Measurements from ENCODE around the gene EML6. TPM values are rescaled to one million over a fixed set of nuclear protein-coding genes. Genes with fewer than 3 reads are reported as not detected.
"Not testable (repeated sequence)": the region's sequence is repeated elsewhere in the genome, so short reads cannot be mapped to it uniquely, and the experiment has no call there.

The EML6 gene
- total and polyA plus RNA-seq, 2 experiments from 2014 or later = 2.7 to 6.2 TPM

DNA sequence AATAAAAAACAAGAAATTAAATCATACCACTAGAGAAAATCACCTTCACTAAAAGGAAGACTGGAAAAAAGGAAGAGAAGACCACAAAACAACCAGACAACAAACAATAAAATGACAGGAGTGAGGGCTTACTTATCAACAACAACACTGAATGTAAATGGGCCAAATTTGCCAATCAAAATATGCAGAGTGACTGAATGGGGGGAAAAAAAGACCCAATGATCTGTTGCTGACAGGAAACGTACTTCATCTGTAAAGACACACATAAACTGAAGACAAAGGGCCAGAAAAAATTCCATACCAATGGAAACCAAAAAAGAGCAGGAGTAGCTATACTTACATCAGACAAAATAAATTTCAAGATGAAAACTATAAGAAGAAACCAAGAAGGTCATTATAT lies 25.5 kb upstream of the EML6 start (continued):
- TF ChIP-seq, protein P1, sequence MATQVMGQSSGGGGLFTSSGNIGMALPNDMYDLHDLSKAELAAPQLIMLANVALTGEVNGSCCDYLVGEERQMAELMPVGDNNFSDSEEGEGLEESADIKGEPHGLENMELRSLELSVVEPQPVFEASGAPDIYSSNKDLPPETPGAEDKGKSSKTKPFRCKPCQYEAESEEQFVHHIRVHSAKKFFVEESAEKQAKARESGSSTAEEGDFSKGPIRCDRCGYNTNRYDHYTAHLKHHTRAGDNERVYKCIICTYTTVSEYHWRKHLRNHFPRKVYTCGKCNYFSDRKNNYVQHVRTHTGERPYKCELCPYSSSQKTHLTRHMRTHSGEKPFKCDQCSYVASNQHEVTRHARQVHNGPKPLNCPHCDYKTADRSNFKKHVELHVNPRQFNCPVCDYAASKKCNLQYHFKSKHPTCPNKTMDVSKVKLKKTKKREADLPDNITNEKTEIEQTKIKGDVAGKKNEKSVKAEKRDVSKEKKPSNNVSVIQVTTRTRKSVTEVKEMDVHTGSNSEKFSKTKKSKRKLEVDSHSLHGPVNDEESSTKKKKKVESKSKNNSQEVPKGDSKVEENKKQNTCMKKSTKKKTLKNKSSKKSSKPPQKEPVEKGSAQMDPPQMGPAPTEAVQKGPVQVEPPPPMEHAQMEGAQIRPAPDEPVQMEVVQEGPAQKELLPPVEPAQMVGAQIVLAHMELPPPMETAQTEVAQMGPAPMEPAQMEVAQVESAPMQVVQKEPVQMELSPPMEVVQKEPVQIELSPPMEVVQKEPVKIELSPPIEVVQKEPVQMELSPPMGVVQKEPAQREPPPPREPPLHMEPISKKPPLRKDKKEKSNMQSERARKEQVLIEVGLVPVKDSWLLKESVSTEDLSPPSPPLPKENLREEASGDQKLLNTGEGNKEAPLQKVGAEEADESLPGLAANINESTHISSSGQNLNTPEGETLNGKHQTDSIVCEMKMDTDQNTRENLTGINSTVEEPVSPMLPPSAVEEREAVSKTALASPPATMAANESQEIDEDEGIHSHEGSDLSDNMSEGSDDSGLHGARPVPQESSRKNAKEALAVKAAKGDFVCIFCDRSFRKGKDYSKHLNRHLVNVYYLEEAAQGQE (IDR thresholded peaks at IDR 0.05; ENCODE audit: unreplicated experiment) = no peak
- TF ChIP-seq ZNF114 (CRISPR knock-in tag; IDR thresholded peaks at IDR 0.05) = no peak
- TF ChIP-seq NANOG (IDR thresholded peaks at IDR 0.05; ENCODE audit: borderline replicate concordance) = no peak
- no peak for TF ChIP-seq POLR2AphosphoS5 (IDR thresholded peaks at IDR 0.05; ENCODE audit: low read depth)

DNA sequence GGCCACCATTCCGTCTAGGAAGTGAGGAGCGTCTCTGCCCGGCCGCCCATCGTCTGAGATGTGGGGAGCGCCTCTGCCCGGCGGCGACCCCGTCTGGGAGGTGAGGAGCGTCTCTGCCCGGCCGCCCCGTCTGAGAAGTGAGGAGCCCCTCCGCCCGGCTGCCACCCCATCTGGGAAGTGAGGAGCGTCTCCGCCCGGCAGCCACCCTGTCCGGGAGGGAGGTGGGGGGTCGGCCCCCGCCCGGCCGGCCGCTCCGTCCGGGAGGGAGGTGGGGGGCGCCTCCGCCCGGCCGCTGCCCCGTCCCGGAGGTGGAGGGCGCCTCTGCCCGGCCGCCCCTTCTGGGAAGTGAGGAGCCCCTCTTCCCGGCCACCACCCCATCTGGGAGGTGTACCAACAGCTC lies 24.5 kb upstream of the EML6 start:
- not testable (repeated sequence) for H3K4me2 ChIP-seq; ATAC-seq; H3K79me2 ChIP-seq (replicated peaks; ENCODE audit: insufficient read depth); H2AFZ ChIP-seq; H3K4me1 ChIP-seq (ENCODE audit: insufficient read depth); H3F3A ChIP-seq (replicated peaks; ENCODE audit: low read depth); H3K36me3 ChIP-seq (ENCODE audit: insufficient read depth); H3K27ac Mint-ChIP-seq; H3K9me2 ChIP-seq (ENCODE audit: insufficient read depth); H4K20me1 ChIP-seq (replicated peaks; ENCODE audit: insufficient read depth); H3K36me3 Mint-ChIP-seq (ENCODE audit: low read depth); DNase-seq (ENCODE audit: low spot score); H3K4me1 Mint-ChIP-seq; H3K27ac ChIP-seq (ENCODE audit: low read depth); H3K4me3 Mint-ChIP-seq; H3K27me3 ChIP-seq (ENCODE audit: insufficient read depth); H3K27me3 Mint-ChIP-seq (ENCODE audit: insufficient read depth, low read depth, poor library complexity); H3K4me3 ChIP-seq
- peaks cover 19% of the 10 kb centered on the region for H3K9me3 Mint-ChIP-seq

DNA sequence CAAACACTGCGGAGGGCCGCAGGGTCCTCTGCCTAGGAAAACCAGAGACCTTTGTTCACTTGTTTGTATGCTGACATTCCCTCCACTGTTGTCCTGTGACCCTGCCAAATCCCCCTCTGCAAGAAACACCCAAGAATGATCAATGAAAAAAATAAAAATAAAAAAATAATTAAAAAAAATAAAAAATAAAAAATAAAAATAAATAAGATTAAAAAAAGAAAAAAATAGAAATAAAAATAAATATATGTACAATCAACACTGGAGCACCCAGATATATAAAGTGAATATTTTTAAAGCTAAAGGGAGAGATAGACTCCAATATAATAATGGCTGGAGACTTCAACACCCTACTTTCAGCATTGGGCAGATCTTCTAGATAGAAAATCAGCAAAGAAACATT lies 23.8 kb upstream of the EML6 start:
- Histone ChIP-seq H4K20me1 (replicated peaks; ENCODE audit: insufficient read depth) (no peaks in the 10 kb centered on the region), H3K4me2 (no peak overlapping the region), H3K79me2 (replicated peaks; ENCODE audit: insufficient read depth) (no peaks in the 10 kb centered on the region), H3K9me2 (ENCODE audit: insufficient read depth) (no peaks in the 10 kb centered on the region), H3K27ac (ENCODE audit: low read depth) (no peak overlapping the region), H3K4me3 (no peak overlapping the region), H2AFZ (no peak overlapping the region), H3K36me3 (ENCODE audit: insufficient read depth) (no peaks in the 10 kb centered on the region), H3F3A (replicated peaks; ENCODE audit: low read depth) (no peaks in the 10 kb centered on the region), H3K4me1 (ENCODE audit: insufficient read depth) (no peaks in the 10 kb centered on the region), H3K27me3 (ENCODE audit: insufficient read depth) (no peaks in the 10 kb centered on the region)
- ATAC-seq (no peak), DNase-seq (ENCODE audit: low spot score) (no peak)
- Mint-ChIP-seq H3K36me3 (ENCODE audit: low read depth) (peaks cover 7% of the 10 kb centered on the region), H3K4me1 (no peaks in the 10 kb centered on the region), H3K27ac (no peak overlapping the region), H3K9me3 (peaks cover 19% of the 10 kb centered on the region), H3K27me3 (ENCODE audit: insufficient read depth, low read depth, poor library complexity) (peaks cover 2% of the 10 kb centered on the region), H3K4me3 (no peak overlapping the region)
- TF ChIP-seq EZH2 (IDR thresholded peaks at IDR 0.05; ENCODE audit: low read depth, unreplicated experiment) = no peak
- TF ChIP-seq CREB1 (CRISPR knock-in tag; IDR thresholded peaks at IDR 0.05; ENCODE audit: low read depth) = no peak
- no peak for TF ChIP-seq EZH2phosphoT487 (IDR thresholded peaks at IDR 0.05; ENCODE audit: unreplicated experiment)
- TF ChIP-seq POLR2AphosphoS5 (IDR thresholded peaks at IDR 0.05; ENCODE audit: low read depth) = no peak
- no peak for TF ChIP-seq ETS1 (IDR thresholded peaks at IDR 0.05)
- no peak for TF ChIP-seq ZNF114 (CRISPR knock-in tag; IDR thresholded peaks at IDR 0.05)
- TF ChIP-seq, protein P2, sequence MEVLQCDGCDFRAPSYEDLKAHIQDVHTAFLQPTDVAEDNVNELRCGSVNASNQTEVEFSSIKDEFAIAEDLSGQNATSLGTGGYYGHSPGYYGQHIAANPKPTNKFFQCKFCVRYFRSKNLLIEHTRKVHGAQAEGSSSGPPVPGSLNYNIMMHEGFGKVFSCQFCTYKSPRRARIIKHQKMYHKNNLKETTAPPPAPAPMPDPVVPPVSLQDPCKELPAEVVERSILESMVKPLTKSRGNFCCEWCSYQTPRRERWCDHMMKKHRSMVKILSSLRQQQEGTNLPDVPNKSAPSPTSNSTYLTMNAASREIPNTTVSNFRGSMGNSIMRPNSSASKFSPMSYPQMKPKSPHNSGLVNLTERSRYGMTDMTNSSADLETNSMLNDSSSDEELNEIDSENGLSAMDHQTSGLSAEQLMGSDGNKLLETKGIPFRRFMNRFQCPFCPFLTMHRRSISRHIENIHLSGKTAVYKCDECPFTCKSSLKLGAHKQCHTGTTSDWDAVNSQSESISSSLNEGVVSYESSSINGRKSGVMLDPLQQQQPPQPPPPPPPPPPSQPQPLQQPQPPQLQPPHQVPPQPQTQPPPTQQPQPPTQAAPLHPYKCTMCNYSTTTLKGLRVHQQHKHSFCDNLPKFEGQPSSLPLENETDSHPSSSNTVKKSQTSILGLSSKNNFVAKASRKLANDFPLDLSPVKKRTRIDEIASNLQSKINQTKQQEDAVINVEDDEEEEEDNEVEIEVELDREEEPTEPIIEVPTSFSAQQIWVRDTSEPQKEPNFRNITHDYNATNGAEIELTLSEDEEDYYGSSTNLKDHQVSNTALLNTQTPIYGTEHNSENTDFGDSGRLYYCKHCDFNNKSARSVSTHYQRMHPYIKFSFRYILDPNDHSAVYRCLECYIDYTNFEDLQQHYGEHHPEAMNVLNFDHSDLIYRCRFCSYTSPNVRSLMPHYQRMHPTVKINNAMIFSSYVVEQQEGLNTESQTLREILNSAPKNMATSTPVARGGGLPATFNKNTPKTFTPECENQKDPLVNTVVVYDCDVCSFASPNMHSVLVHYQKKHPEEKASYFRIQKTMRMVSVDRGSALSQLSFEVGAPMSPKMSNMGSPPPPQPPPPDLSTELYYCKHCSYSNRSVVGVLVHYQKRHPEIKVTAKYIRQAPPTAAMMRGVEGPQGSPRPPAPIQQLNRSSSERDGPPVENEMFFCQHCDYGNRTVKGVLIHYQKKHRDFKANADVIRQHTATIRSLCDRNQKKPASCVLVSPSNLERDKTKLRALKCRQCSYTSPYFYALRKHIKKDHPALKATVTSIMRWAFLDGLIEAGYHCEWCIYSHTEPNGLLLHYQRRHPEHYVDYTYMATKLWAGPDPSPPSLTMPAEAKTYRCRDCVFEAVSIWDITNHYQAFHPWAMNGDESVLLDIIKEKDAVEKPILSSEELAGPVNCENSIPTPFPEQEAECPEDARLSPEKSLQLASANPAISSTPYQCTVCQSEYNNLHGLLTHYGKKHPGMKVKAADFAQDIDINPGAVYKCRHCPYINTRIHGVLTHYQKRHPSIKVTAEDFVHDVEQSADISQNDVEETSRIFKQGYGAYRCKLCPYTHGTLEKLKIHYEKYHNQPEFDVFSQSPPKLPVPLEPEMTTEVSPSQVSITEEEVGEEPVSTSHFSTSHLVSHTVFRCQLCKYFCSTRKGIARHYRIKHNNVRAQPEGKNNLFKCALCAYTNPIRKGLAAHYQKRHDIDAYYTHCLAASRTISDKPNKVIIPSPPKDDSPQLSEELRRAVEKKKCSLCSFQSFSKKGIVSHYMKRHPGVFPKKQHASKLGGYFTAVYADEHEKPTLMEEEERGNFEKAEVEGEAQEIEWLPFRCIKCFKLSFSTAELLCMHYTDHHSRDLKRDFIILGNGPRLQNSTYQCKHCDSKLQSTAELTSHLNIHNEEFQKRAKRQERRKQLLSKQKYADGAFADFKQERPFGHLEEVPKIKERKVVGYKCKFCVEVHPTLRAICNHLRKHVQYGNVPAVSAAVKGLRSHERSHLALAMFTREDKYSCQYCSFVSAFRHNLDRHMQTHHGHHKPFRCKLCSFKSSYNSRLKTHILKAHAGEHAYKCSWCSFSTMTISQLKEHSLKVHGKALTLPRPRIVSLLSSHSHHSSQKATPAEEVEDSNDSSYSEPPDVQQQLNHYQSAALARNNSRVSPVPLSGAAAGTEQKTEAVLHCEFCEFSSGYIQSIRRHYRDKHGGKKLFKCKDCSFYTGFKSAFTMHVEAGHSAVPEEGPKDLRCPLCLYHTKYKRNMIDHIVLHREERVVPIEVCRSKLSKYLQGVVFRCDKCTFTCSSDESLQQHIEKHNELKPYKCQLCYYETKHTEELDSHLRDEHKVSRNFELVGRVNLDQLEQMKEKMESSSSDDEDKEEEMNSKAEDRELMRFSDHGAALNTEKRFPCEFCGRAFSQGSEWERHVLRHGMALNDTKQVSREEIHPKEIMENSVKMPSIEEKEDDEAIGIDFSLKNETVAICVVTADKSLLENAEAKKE (CRISPR knock-in tag; IDR thresholded peaks at IDR 0.05) = no peak
- no peak for TF ChIP-seq JUNB (IDR thresholded peaks at IDR 0.05; ENCODE audit: unreplicated experiment)

Measured in GM23338 (cell line).